Activated CD8-positive, alpha-beta memory T cell treated with anti-CD3 and anti-CD28 coated beads for 48 hours (primary cell): ENCODE results near the gene MRPS18B.
"Not testable (repeated sequence)": the region's sequence is repeated elsewhere in the genome, so short reads cannot be mapped to it uniquely, and the experiment has no call there.

Source experiments
- DNase-seq, 3 experiments: peaks; one replicate each; pipeline ENCODE4 v3.0.0-alpha.2; 2020; ENCODE audit warnings: low read depth in 2 of 3, low spot score in 2 of 3

Gene MRPS18B

GRCh38 chr6:30635834-30636233 is 18.2 kb downstream of the MRPS18B start:
- DNase-seq, result no peak

GRCh38 chr6:30640481-30640880 is 22.8 kb downstream of the MRPS18B start:
- DNase-seq, result no peak

- DNase-seq, result no peak
Measured at GRCh38 chr6:30641048-30641447, 23.4 kb downstream of the MRPS18B start.

GRCh38 chr6:30643656-30644055 is 26.0 kb downstream of the MRPS18B start:
- DNase-seq, result no peak

GRCh38 chr6:30644769-30645168 is 27.1 kb downstream of the MRPS18B start:
- no peak for DNase-seq

- no peak for DNase-seq
Measured at GRCh38 chr6:30645989-30646388, 28.3 kb downstream of the MRPS18B start.

- DNase-seq, result peak; percentile 69 to 80 (median 76)
Measured at GRCh38 chr6:30646450-30647241, 29.0 kb downstream of the MRPS18B start, which contains the start of gene C6orf136. Gene C6orf136 (plus strand): TSS chr6:30647133. CDS start chr6:30647232, 99 bp downstream.

- DNase-seq, result peak; percentile 52 to 60 (median 59)
Measured at GRCh38 chr6:30647242-30648116, 29.8 kb downstream of the MRPS18B start.

GRCh38 chr6:30651143-30651542 is 33.5 kb downstream of the MRPS18B start:
- DNase-seq, result no peak

GRCh38 chr6:30654798-30655742 is 37.4 kb downstream of the MRPS18B start:
- DNase-seq, result no peak

- DNase-seq, result no peak
Measured at GRCh38 chr6:30655743-30656094, 38.1 kb downstream of the MRPS18B start.

- DNase-seq, result no peak
Measured at GRCh38 chr6:30656513-30656912, 38.9 kb downstream of the MRPS18B start.

- DNase-seq, result no peak
Measured at GRCh38 chr6:30657454-30657853, 39.8 kb downstream of the MRPS18B start.

- DNase-seq, result not testable (repeated sequence)
Measured at GRCh38 chr6:30657922-30658321, 40.3 kb downstream of the MRPS18B start.

- no peak for DNase-seq
Measured at GRCh38 chr6:30664994-30665767, 47.5 kb downstream of the MRPS18B start.

- DNase-seq, result not testable (repeated sequence)
Measured at GRCh38 chr6:30666300-30666699, 48.7 kb downstream of the MRPS18B start.

GRCh38 chr6:30670760-30671527 is 53.3 kb downstream of the MRPS18B start:
- no peak for DNase-seq

GRCh38 chr6:30672445-30673253 is 55.0 kb downstream of the MRPS18B start, which contains the start of gene DHX16:
Gene DHX16 (minus strand): TSS chr6:30673006. CDS start chr6:30672841, 165 bp downstream.
- DNase-seq, result peak; percentile 76 to 77 (median 76)
